H9 (cell line): ENCODE measurements around the gene TMEM80. TPM values are rescaled to one million over a fixed set of nuclear protein-coding genes. Genes with fewer than 3 reads are reported as not detected.

ENCODE experiments used
- DNase-seq: peaks from one replicate; pipeline ENCODE4 v3.0.0-alpha.2; 2017
- H2AFZ ChIP-seq: one replicate; pipeline ENCODE4 v1.6.1; 2013; ENCODE audit warnings: mild to moderate bottlenecking, low read length, control low read depth, moderate library complexity
- H2AK5ac ChIP-seq: 2 replicates; pipeline ENCODE4 v1.6.1; 2013; ENCODE audit warnings: low read length, control low read depth, mixed read lengths; ENCODE audit not compliant: insufficient read length
- H2BK120ac ChIP-seq: one replicate; pipeline ENCODE4 v1.6.1; 2013; ENCODE audit warnings: low read depth, mild to moderate bottlenecking, low read length, control low read depth, inconsistent platforms; ENCODE audit not compliant: poor library complexity, severe bottlenecking
- H2BK12ac ChIP-seq: 2 replicates; pipeline ENCODE4 v1.6.1; 2013; ENCODE audit warnings: low read length, control low read depth, mixed read lengths, low read depth; ENCODE audit not compliant: insufficient read length
- H2BK15ac ChIP-seq: 2 replicates; pipeline ENCODE4 v1.6.1; 2013; ENCODE audit warnings: low read depth, low read length, control low read depth
- H2BK20ac ChIP-seq: one replicate; pipeline ENCODE4 v1.6.1; 2013; ENCODE audit warnings: low read depth, mild to moderate bottlenecking, low read length, control low read depth, inconsistent platforms; ENCODE audit not compliant: poor library complexity, severe bottlenecking
- H2BK5ac ChIP-seq: 2 replicates; pipeline ENCODE4 v1.6.1; 2013; ENCODE audit warnings: low read length, control low read depth, mixed read lengths; ENCODE audit not compliant: insufficient read length
- H3K14ac ChIP-seq: 2 replicates; pipeline ENCODE4 v1.6.1; 2013; ENCODE audit warnings: low read length, control low read depth; ENCODE audit not compliant: insufficient read depth
- H3K18ac ChIP-seq: 2 replicates; pipeline ENCODE4 v1.6.1; 2013; ENCODE audit warnings: low read depth, mild to moderate bottlenecking, mixed read lengths, low read length, control low read depth; ENCODE audit not compliant: insufficient read length
- H3K23ac ChIP-seq: 2 replicates; pipeline ENCODE4 v1.6.1; 2013; ENCODE audit warnings: low read length, control low read depth, mixed read lengths, low read depth; ENCODE audit not compliant: insufficient read length
- H3K23me2 ChIP-seq: 2 replicates; pipeline ENCODE4 v1.6.1; 2013; ENCODE audit warnings: low read depth, mild to moderate bottlenecking, mixed read lengths, low read length, control low read depth; ENCODE audit not compliant: insufficient read length, poor library complexity, severe bottlenecking
- H3K27ac ChIP-seq: 2 replicates; pipeline ENCODE4 v1.5.1; 2013; ENCODE audit warnings: low read length, control low read depth, mixed read lengths, low read depth; ENCODE audit not compliant: insufficient read length
- H3K27me3 ChIP-seq: 2 replicates; pipeline ENCODE4 v1.6.1; 2013; ENCODE audit warnings: low read length, control low read depth, inconsistent platforms; ENCODE audit not compliant: insufficient read depth
- H3K4ac ChIP-seq: 2 replicates; pipeline ENCODE4 v1.6.1; 2013; ENCODE audit warnings: low read depth, mild to moderate bottlenecking, control low read depth, inconsistent platforms, low read length, moderate library complexity
- H3K4me1 ChIP-seq: 2 replicates; pipeline ENCODE4 v1.6.1; 2013; ENCODE audit warnings: low read length, control low read depth, inconsistent platforms; ENCODE audit not compliant: insufficient read depth
- H3K4me2 ChIP-seq: 2 replicates; pipeline ENCODE4 v1.6.1; 2013; ENCODE audit warnings: low read length, control low read depth, mixed read lengths; ENCODE audit not compliant: insufficient read length, insufficient read depth
- H3K56ac ChIP-seq: 2 replicates; pipeline ENCODE4 v1.6.1; 2013; ENCODE audit warnings: low read depth, mild to moderate bottlenecking, mixed read lengths, low read length, control low read depth; ENCODE audit not compliant: insufficient read length
- H3K79me1 ChIP-seq: 2 replicates; pipeline ENCODE4 v1.6.1; 2013; ENCODE audit warnings: low read depth, mild to moderate bottlenecking, moderate library complexity, low read length, control low read depth, inconsistent platforms; ENCODE audit not compliant: insufficient read depth, poor library complexity, severe bottlenecking
- H3K79me2 ChIP-seq: 2 replicates; pipeline ENCODE4 v1.6.1; 2013; ENCODE audit warnings: low read length, control low read depth, inconsistent platforms; ENCODE audit not compliant: insufficient read depth
- H3K9ac ChIP-seq: 2 replicates; pipeline ENCODE4 v1.6.1; 2013; ENCODE audit warnings: low read length, control low read depth, mixed read lengths; ENCODE audit not compliant: insufficient read length; ENCODE audit errors: extremely low read depth
- H3K9me3 ChIP-seq: one replicate; pipeline ENCODE4 v1.6.1; 2013; ENCODE audit warnings: low read depth, low read length, inconsistent platforms; ENCODE audit not compliant: control insufficient read depth
- H3T11ph ChIP-seq: one replicate; pipeline ENCODE4 v1.6.1; 2013; ENCODE audit warnings: mild to moderate bottlenecking, low read length, control low read depth, inconsistent platforms
- H4K20me1 ChIP-seq: one replicate; pipeline ENCODE4 v1.6.1; 2013; ENCODE audit not compliant: control insufficient read depth, insufficient read length, insufficient read depth
- H4K5ac ChIP-seq: 2 replicates; pipeline ENCODE4 v1.6.1; 2013; ENCODE audit warnings: low read depth, mild to moderate bottlenecking, mixed read lengths, low read length, control low read depth; ENCODE audit not compliant: insufficient read length
- H4K8ac ChIP-seq: replicated peaks from 2 replicates; pipeline ENCODE4 v1.6.1; 2013; ENCODE audit warnings: low read length, control low read depth, mixed read lengths, low read depth; ENCODE audit not compliant: insufficient read length
- H4K91ac ChIP-seq: 2 replicates; pipeline ENCODE4 v1.6.1; 2013; ENCODE audit warnings: low read depth, mild to moderate bottlenecking, moderate library complexity, mixed read lengths, low read length, control low read depth; ENCODE audit not compliant: insufficient read length
- H3K27ac Mint-ChIP-seq, 3 experiments: 2 replicates in 2 of 3; 3 replicates in 1 of 3; pipeline ENCODE4 v1.8.0; 2020 to 2021; ENCODE audit warnings: mixed read lengths in 3 of 3, mild to moderate bottlenecking in 1 of 3, moderate library complexity in 1 of 3
- H3K27me3 Mint-ChIP-seq: 2 replicates; pipeline ENCODE4 v1.8.0; 2021; ENCODE audit warnings: low read depth, mild to moderate bottlenecking, moderate library complexity, mixed read lengths
- H3K36me3 Mint-ChIP-seq, 3 experiments: 2 replicates in 2 of 3; 3 replicates in 1 of 3; pipeline ENCODE4 v1.8.0; 2020 to 2021; ENCODE audit warnings: low read depth in 3 of 3, mixed read lengths in 3 of 3; ENCODE audit not compliant: insufficient read depth in 1 of 3
- H3K4me1 Mint-ChIP-seq, 2 experiments: 2 replicates each; pipeline ENCODE4 v1.8.0; 2020; ENCODE audit warnings: mixed read lengths in 2 of 2
- H3K4me3 Mint-ChIP-seq, 2 experiments: 2 replicates in 1 of 2; 3 replicates in 1 of 2; pipeline ENCODE4 v1.8.0; 2020 to 2021; ENCODE audit warnings: mild to moderate bottlenecking in 2 of 2, mixed read lengths in 2 of 2, moderate library complexity in 1 of 2
- H3K9me3 Mint-ChIP-seq, 2 experiments: 2 replicates in 1 of 2; 3 replicates in 1 of 2; pipeline ENCODE4 v1.8.0; 2020; ENCODE audit warnings: mild to moderate bottlenecking in 2 of 2, mixed read lengths in 2 of 2, moderate library complexity in 1 of 2
- WGBS: extraction: QIAGEN DNeasy Blood & Tissue Kit; methylation state at CpG from one replicate; pipeline ENCODE4 v1.1.7; 2013; ENCODE audit warnings: missing lambda C conversion rate, low lambda C conversion rate, mixed read lengths; ENCODE audit not compliant: insufficient read length; ENCODE audit errors: extremely low coverage; 5-methylcytosine and 5-hydroxymethylcytosine counted together
- total RNA-seq: library from RNA; stranded (reverse); gene quantifications from 2 replicates; pipeline ENCODE4 v1.2.1, GENCODE V29; 2021
- TF ChIP-seq, protein P1 (sequence below): fragments of 200-600 bp; sonication (generic); conservative IDR thresholded peaks from 3 replicates; pipeline ENCODE4 v1.8.0; 2021; ENCODE audit warnings: antibody characterized with exemption, mild to moderate bottlenecking

TMEM80 gene
- total RNA-seq, 1 experiment from 2014 or later, result 23.6 TPM

DNA sequence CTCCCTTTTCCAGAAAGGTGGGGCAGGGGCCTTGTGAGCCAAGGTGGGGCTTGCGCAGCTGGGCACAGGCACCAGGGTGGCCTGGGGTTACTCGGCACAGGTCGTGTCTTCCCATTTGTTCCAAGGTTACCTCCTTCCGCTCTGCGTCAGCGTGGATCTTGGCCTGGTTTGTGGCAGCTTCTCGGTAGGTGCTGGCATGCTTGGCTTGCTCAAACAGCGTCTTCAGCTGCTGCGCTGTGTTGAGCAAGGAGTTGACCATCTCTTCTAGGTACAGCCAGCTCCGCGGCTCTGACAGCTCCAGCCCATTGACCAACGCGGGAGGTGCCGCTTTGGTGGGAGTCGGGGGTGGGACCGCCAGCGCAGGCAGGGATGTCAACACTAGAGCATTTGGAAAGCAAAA, 21.2 kb upstream of the TMEM80 start:
- no peak overlapping the region for H3K4ac ChIP-seq
- no peak overlapping the region for H3K23ac ChIP-seq
- WGBS, result no CpG with 5 or more reads among the region's 17 CpGs
- H3T11ph ChIP-seq, result no peak overlapping the region
- H3K14ac ChIP-seq, result no peak overlapping the region; the same call in 1 of the 2 replicates
- H3K56ac ChIP-seq, result no peak overlapping the region
- DNase-seq, result no peak
- Mint-ChIP-seq H3K9me3 (no peaks in the 10 kb centered on the region), H3K4me3 (no peak overlapping the region), H3K27me3 (no peaks in the 10 kb centered on the region), H3K4me1 (no peaks in the 10 kb centered on the region), H3K36me3 (peaks cover 33 to 62% (median 52%) of the 10 kb centered on the region in 3 experiments), H3K27ac (peak overlapping the region in 1 of 3 experiments; percentile 32; a peak in 2 of 7 replicates)
- H3K79me2 ChIP-seq, result no peaks in the 10 kb centered on the region
- H3K9ac ChIP-seq, result no peak overlapping the region
- H3K79me1 ChIP-seq, result peaks cover 3% of the 10 kb centered on the region
- no peaks in the 10 kb centered on the region for H3K9me3 ChIP-seq
- H4K91ac ChIP-seq, result no peak overlapping the region
- H2AK5ac ChIP-seq, result no peak overlapping the region
- no peak overlapping the region for H2BK20ac ChIP-seq
- no peaks in the 10 kb centered on the region for H4K20me1 ChIP-seq
- no peak overlapping the region for H3K27ac ChIP-seq
- no peak overlapping the region for H2BK12ac ChIP-seq
- H3K4me2 ChIP-seq, result no peak overlapping the region
- H2BK15ac ChIP-seq, result no peak overlapping the region
- H4K5ac ChIP-seq, result no peak overlapping the region
- TF ChIP-seq, protein P1, sequence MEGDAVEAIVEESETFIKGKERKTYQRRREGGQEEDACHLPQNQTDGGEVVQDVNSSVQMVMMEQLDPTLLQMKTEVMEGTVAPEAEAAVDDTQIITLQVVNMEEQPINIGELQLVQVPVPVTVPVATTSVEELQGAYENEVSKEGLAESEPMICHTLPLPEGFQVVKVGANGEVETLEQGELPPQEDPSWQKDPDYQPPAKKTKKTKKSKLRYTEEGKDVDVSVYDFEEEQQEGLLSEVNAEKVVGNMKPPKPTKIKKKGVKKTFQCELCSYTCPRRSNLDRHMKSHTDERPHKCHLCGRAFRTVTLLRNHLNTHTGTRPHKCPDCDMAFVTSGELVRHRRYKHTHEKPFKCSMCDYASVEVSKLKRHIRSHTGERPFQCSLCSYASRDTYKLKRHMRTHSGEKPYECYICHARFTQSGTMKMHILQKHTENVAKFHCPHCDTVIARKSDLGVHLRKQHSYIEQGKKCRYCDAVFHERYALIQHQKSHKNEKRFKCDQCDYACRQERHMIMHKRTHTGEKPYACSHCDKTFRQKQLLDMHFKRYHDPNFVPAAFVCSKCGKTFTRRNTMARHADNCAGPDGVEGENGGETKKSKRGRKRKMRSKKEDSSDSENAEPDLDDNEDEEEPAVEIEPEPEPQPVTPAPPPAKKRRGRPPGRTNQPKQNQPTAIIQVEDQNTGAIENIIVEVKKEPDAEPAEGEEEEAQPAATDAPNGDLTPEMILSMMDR, result no peak
- H3K23me2 ChIP-seq, result no peaks in the 10 kb centered on the region
- no peak overlapping the region for H2BK5ac ChIP-seq
- no peaks in the 10 kb centered on the region for H3K4me1 ChIP-seq
- H2BK120ac ChIP-seq, result no peak overlapping the region
- no peaks in the 10 kb centered on the region for H3K27me3 ChIP-seq
- no peak overlapping the region for H4K8ac ChIP-seq
- H3K18ac ChIP-seq, result no peak overlapping the region
- H2AFZ ChIP-seq, result no peak overlapping the region
